ENCODE results near the gene SLC12A2.

Gene SLC12A2

DNA sequence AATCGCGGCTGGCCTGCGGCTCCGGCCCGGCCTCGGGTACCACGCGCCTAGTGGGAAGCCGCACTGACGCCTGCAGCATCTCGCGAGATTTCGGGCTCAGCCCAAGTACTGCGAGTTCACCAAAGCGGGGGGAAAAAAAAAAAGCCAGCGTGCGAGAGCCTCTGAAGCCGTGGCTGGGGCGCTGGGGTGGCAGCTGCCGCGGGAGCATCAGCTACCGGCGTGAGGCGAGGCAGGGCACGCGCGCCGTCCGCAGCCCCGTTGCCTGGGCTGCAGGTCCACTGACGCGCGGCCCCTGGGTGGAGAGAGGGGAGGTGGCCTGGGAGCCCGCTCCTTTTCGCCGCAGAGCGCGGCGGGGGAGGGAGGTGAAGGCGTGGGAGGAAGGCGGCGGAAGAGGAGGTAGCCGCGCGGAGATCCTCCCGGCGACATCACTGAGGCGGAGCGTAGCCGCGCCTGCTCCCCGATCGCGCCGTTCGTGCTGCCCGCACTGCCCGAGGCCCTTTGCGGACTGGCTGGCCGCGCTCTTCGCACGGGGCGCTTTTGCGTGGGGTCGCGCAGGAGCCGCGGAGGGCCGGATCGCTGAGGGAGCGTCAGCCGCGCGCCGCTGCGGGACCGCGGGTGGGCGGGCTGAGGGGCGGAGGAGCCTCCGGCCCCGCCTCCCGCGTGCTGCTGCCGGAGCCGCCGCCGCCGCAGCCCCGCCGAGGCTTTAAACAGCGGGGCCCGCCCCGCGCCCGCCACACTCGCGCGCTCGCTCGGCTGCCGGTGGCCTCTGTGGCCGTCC lies at the start of gene SLC12A2:
SLC12A2 (plus strand) TSS at position 734 of the 778 bp plus-strand sequence. CDS start 189 bp downstream, outside the sequence.
- DNase-seq (ENCODE audit: low read depth in 2 of 2), result peak; percentile 73 to 76

DNA sequence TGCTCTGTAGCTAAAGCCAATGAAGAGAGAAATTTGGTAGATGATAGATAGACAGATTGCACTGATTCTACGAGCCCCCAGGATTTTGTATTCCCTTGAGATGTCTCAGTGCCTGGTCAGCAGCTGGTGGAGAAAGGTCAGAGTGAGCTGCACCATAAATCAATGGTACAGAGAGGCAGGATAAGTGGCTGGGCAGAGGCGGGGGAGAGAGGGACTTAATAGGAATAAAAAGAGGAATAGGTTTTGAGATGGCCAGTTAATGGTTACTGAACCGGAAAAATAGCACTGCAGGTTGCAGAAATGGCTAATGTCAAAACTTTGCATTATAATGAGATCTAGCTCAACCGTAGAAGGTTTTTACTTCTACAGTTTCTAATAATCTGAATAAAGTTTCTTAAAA lies 47.9 kb upstream of the SLC12A2 start:
- DNase-seq (ENCODE audit: low read depth in 2 of 2), result no peak

DNA sequence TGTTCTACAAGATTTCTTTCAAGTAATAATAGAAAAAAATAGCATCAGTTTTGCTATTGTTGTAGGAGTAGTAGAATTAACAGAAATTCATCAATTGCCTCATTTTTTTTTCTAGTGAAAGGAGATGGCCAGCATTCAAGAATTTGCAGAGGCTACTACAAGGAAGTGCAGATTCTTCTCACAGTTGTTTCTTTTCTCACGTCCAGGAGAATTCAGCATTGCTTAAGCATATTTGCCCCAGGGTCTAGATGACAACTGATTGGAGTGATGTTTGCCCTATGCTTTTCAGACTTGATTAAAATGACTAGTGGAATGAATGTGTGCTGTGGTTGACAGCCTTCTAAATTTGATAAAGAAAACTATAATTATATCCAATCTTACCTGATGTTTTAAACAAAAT lies 46.6 kb upstream of the SLC12A2 start:
- DNase-seq (ENCODE audit: low read depth in 2 of 2), result no peak

DNA sequence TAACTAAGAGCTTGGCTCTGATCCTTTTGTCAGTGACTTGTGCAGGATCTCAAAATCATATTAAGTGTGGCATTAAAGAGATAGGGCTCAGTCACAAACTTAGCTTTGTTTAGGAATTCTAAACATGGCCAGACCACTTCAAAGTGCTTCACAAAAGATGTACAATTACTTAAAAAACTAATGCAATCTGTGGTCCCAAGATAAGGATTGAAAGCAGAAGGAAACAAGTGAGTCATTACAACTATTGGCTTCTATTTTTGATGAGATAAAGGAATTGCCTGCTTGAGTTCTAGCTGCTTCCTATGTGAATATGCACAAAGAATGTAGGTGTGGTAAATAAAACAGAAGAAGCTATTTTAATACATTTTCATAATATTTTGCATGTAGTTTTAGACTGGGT lies 44.9 kb upstream of the SLC12A2 start:
- no peak for DNase-seq (ENCODE audit: low read depth in 2 of 2)

DNA sequence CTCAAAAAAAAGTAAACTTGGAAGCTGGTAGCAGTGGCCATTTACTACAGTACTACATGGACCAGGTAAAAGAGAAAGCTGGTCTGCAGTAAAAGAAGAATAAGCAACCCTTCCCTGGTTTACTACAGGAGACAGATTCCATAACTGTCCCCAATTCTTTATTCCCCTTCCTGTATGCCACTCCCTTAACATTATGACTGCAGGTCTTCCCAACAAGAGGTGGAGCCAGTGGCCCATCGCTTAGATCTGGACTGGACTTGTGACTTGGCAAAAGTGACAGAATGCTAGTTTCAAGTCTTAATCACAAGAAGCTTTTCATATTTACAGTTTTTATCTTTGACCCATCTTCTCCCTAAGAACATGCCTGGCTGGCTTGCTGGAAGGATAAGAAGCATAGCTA lies 42.6 kb upstream of the SLC12A2 start:
- DNase-seq (ENCODE audit: low read depth in 2 of 2), result no peak

DNA sequence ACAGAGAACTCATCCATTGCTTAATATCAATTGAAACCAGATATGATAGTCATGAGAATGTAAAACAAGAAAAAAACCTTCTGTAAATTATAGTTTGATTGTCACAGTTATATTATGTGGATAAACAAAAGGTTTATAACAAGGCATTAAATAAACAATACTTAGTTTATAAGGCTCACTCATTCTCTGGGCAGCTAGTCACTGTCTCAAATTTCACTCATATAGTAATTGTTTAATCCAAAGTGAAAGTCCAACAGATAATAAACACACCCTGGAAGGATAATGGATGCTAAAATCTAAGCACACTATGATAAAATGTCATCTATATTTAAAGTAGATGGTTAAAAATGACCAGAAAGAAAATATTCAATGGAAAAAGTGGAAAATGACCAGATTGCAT lies 30.8 kb upstream of the SLC12A2 start:
- DNase-seq (ENCODE audit: low read depth in 2 of 2), result no peak

DNA sequence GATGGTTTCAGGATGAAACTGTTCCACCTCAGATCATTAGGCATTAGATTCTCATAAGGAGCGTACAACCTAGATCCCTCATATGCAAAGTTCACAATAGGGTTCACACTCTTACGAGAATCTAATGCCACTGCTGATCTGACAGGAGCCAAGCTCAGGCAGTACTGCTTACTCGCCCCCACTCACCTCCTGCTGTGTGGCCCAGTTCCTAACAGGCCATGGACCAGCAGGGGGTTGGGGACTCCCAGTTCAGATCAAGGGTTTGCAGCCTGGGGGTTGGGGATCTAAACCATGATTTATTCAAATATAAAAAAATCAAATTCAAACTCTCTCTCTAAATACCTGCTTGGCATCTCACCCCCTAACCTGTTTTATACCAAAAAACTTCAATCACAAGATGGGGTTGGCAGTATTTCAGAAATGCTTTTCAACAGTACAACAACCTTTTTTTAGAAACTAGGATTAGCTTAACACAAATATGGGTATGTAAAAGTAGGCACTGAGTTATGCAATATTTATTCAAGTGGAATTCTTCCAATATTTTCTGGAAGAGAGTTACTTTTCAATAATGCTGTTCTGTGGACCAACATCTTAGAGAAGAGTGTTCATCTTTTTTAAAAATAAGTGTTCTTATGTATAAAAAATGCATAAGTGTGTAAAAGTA lies 30.1 kb upstream of the SLC12A2 start:
- DNase-seq (ENCODE audit: low read depth in 2 of 2), result no peak

DNA sequence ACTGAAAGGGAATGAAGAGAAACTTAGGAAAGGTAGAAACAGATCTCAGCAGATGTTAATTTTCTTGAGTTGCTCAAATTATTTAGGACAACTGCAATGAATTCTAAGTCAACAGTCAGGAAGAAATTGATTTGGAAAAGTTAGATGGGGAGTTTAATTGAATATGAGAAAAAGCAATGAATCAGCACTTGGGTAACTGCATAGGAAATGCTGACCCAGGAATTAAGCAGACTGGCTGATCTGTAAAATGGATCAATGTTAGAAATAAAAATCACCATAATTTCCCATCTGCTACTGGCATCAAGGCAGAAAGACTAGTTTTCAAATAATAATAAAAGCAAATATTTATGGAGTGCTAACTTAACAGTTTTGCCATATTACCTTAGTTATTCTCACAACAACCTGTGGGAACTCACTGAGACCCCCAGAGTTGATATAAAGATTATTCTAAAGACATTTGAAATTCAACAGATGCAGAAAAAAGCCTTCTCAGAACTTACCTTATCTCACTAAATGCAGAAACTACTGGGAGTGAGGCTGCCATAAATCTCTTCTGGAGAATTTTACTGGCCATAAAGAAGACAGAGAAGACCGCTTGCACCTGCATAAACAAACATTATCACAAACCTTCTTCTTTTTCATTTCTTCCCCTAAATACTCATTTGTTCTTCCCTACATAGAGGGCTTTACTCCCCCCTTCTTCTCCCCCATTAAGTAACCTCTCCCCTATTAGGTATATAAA lies 22.8 kb upstream of the SLC12A2 start:
- no peak for DNase-seq (ENCODE audit: low read depth in 2 of 2)

DNA sequence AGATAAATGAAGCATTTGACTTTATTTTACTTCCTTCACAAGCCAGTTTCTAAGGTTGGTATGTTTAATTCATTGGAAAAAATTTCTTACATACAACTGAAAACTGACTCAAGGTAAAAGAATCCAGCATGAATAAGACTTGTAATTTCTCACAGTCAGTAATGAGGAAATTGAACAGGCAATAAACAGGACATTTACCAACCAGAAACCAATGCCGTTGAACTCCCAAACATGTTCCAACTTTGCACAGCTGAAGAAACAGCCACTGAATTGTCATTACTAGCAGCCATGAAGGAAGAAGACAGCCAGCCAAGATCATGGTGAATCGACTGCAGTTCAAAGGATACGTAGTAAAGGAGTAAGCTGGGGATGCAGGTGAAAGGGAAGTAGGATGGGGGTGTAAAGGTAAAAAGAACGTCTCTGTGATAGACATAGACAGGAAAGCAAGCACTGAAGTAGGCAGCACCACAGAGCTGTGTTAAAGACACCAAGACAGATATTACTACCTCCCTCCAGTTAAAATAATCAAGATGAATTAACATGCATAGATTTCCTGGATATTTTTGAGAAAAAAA lies 21.3 kb upstream of the SLC12A2 start:
- DNase-seq (ENCODE audit: low read depth in 2 of 2), result no peak

DNA sequence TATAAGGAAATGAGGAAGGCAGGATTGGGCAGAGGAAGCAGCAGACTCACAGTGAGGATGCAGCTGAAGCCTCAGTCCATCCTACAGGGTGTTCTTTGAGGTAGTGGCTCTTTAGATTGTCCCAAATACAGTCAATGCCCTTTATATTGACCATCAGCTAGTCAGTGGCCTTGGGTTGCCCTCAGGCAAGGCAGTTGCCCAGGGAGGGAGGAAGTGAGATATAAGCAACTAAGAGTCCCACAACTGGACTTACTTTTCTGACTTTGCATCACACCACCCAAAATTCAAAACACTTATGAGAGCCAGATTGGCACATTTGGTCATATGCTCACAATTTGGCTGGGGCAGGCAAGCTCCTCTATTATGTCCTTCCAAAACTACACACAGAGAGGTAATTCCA lies 9.4 kb upstream of the SLC12A2 start:
- DNase-seq (ENCODE audit: low read depth in 2 of 2), result no peak

DNA sequence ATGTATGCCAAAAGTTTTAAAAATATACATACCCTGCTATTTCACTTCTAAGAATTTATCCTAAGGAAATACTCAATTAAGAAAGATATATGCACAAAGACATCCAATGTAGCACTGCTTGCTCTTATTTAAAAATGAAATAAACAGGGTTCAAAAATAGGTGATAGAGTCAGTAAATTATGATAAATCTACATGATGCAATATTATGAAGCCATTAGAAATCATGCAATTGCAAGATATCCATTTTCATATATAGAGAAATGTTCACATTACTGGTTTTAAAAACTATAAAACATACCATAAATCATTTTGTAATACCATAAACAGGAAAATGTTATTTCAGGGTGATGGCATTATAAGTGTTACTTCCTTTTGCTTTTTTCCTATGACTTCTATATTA lies 8.6 kb upstream of the SLC12A2 start:
- DNase-seq (ENCODE audit: low read depth in 2 of 2), result no peak

DNA sequence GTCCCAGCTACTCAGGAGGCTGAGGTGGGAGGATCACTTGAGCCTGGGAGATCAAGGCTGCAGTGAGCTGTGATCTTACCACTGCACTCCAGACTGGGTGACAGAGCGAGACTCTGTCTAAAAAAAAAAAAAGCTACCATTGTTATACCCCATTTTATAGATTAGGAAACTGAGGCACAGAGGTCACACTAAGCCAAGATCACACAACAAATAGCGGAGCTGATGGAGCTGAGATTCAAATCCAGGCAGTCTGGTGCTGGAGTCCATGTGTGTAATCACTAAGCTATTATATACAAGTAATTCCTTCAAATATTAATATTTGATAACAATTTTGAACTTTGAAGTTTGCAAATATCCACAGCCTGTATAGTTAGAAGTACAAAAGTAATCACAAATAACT lies 6.0 kb upstream of the SLC12A2 start:
- no peak for DNase-seq (ENCODE audit: low read depth in 2 of 2)

DNA sequence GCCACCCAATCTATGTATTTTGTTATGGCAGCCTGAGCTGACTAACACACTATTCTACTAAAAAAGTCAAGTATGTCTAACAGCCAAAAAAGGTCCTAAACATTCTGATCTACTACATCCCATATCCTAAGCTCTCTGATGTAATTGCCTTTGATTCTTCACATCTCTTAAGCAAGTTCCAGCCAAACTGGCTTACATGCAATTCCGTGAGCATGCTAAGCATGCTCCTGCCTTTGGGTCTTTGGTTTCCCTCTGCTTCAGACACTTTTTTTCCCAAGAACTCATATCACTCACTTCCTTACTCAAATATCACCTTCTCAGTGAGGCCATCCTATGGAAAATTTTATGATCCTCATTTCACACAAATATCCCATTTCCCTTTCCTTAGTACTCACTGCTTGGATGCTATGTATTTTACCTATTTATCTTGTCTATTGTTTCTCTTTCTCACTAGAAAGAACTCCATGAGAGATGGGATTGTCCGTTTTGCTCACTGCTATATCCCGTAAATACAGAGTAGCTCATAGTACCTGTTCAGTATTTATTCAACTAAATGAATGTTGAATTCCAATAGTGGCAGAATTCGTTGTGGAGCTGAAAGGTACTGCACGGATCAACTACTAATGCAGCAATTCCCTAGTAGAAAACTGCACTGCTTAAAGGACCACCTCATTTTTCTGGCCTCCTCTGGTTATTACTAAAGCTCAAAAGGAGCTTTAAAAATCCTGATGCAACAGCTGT lies 2.3 kb upstream of the SLC12A2 start:
- DNase-seq (ENCODE audit: low read depth in 2 of 2), result no peak

DNA sequence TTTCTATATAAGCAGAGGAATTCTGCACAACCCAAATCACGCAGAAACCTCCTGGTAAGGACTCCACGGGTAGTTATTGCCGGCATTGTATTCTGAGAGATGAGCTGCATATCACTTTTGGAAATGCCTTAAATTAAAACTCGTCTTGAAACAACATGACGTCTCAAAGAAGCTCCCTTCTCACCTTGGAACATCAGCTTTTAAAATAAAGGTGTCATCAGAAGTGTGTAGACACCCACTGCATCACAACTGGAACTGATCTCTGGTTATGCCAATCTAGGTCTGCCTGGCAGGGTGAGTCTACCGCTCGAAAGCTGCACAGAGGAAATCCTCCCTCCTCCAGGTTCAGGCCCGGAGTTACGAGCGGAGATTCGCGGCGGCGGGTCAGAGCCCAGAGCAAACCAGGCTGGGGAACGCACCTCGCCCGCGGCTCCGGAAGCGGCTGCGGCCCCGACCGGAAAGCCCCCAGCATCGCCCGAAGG lies 974 bp upstream of the SLC12A2 start:
- DNase-seq (ENCODE audit: low read depth in 2 of 2), result no peak

DNA sequence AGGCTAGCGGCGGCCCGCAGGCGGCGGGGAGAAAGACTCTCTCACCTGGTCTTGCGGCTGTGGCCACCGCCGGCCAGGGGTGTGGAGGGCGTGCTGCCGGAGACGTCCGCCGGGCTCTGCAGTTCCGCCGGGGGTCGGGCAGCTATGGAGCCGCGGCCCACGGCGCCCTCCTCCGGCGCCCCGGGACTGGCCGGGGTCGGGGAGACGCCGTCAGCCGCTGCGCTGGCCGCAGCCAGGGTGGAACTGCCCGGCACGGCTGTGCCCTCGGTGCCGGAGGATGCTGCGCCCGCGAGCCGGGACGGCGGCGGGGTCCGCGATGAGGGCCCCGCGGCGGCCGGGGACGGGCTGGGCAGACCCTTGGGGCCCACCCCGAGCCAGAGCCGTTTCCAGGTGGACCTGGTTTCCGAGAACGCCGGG lies 253 bp downstream of the SLC12A2 start:
- DNase-seq (ENCODE audit: low read depth in 2 of 2), result peak in 1 of 2 donors; percentile 3

DNA sequence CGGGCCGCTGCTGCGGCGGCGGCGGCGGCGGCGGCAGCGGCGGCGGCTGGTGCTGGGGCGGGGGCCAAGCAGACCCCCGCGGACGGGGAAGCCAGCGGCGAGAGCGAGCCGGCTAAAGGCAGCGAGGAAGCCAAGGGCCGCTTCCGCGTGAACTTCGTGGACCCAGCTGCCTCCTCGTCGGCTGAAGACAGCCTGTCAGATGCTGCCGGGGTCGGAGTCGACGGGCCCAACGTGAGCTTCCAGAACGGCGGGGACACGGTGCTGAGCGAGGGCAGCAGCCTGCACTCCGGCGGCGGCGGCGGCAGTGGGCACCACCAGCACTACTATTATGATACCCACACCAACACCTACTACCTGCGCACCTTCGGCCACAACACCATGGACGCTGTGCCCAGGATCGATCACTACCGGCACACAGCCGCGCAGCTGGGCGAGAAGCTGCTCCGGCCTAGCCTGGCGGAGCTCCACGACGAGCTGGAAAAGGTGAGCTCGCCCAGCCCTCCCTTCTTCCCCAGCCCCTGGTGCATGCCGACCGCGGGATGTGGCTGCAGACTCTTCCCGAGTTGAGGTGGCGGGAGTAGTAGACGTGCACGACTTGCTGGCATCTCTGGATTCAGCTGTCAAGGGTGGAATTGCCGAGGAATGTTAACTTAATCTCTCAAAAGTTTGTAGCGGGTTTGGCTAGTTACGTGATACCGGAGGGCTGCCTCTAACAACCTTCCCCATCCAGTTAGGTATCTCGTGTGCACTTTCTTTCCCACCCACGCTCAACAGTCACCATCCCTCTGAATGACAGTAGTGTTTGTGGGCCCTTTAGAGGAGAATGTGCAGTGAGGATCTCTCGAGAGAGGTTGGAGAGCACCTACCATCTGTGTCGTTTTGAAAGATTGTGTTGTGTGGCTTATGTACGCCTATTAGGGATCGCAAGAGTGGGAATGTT lies 932 bp downstream of the SLC12A2 start:
- peak in 1 of 2 donors; percentile 21 for DNase-seq (ENCODE audit: low read depth in 2 of 2)

DNA sequence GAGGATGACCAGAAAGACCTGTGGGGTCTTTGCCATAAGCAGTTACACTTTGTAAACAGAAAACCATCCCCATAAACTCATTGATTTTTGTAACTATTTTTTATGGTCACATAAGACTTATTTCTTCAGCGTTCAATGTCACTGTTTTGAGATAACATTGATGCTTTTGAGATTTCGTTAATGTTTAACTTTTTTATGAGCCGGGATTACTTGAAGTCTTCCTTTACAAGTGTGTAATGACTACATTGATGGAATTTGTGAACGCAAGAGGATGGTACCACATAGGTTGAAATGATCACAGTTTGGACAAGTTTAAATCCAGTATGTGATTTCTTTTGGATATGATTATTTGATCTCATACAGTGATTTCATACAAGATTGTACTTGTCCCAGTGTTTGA lies 1.8 kb downstream of the SLC12A2 start:
- no peak for DNase-seq (ENCODE audit: low read depth in 2 of 2)

DNA sequence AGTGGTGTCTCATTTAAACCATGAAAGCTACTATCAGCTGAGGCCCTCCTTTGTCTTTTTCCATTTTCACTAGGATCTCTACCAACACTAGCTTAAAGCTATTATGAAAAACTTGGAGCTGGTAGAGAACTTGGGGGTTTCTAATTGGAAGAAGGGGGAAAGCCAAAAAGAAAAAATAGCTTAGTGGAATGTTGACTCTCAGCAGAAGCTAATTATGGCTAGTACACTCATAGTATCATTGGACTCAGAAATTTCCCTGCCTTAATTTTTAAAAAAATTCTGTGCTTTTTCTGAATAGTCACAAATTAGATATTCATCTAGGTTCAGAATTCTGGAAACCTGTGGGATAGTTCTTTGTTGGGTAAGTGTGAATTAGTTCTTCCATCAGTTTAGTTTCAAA lies 8.0 kb downstream of the SLC12A2 start:
- DNase-seq (ENCODE audit: low read depth in 2 of 2), result no peak

DNA sequence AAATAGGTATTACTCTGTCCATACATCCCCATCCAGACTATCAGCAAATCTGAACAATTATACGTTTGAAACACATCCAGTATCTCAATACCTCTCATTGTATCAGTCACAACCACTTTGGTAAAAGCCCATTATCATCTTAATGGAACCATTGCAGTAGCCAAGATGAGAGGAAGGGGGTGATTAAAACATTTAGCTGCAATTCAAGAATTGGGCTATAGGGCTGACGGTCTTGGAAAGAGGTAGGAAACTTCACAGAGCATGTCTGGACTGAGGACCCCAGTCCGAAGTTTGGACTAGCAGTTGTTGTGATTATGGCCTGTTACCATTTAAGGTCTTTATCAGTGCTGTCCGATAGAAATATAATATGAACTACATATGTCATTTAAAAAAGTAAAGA lies 8.6 kb downstream of the SLC12A2 start:
- DNase-seq (ENCODE audit: low read depth in 2 of 2), result no peak

DNA sequence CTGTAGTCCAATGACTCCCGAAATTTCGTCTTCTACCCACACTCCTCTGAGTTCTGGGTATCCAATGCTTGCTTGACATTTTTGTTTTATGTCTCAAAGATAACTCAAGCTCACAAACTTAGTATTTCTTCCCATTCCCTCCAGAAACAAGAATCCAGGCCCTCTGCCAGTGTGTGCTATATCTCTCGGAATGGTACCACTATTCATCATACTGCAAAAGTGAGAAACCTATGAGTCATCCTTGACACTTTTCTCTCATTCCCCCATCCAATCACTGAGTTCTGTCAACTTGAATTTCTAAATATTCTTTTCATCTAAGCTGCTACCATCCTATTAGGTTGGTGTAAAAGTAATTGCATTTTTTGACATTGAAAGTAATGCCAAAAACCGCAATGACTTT lies 9.8 kb downstream of the SLC12A2 start:
- no peak for DNase-seq (ENCODE audit: low read depth in 2 of 2)

All from stimulated activated CD4-positive, alpha-beta T cell treated with anti-CD3 and anti-CD28 coated beads, Interleukin-1b, Interleukin-23, amount 100 ng/mL, for 1 hour (primary cell).